ENCODE data around the gene ASB15.
"Not testable (repeated sequence)": the region's sequence is repeated elsewhere in the genome, so short reads cannot be mapped to it uniquely, and the experiment has no call there.

Gene ASB15

GRCh38 chr7:123599766-123600165 is 1.9 kb upstream of the ASB15 start:
- DNase-seq: no peak

- DNase-seq: no peak
These were observed 745 bp upstream of the ASB15 start for GRCh38 chr7:123600876-123601275.

GRCh38 chr7:123602648-123603047 is 1.0 kb downstream of the ASB15 start:
- DNase-seq: no peak

- no peak for DNase-seq
These were observed 3.1 kb downstream of the ASB15 start for GRCh38 chr7:123604739-123605138.

- DNase-seq: no peak
These were observed 5.9 kb downstream of the ASB15 start for GRCh38 chr7:123607423-123607975.

GRCh38 chr7:123608991-123609882 is 7.6 kb downstream of the ASB15 start:
- no peak for DNase-seq

- no peak for DNase-seq
These were observed 8.2 kb downstream of the ASB15 start for GRCh38 chr7:123609883-123610239.

GRCh38 chr7:123612024-123612423 is 10.4 kb downstream of the ASB15 start:
- no peak for DNase-seq

- no peak for DNase-seq
These were observed 13.7 kb downstream of the ASB15 start for GRCh38 chr7:123615344-123615743.

GRCh38 chr7:123616223-123616622 is 14.6 kb downstream of the ASB15 start:
- DNase-seq: no peak

- DNase-seq: no peak
These were observed 20.1 kb downstream of the ASB15 start for GRCh38 chr7:123621707-123622106.

- no peak for DNase-seq
These were observed 21.2 kb downstream of the ASB15 start for GRCh38 chr7:123622660-123623386.

GRCh38 chr7:123624527-123625183 is 23.0 kb downstream of the ASB15 start:
- peak; percentile 44 for DNase-seq

- DNase-seq: no peak
These were observed 23.6 kb downstream of the ASB15 start for GRCh38 chr7:123625254-123625653.

- no peak for DNase-seq
These were observed 26.2 kb downstream of the ASB15 start for GRCh38 chr7:123627851-123628250.

GRCh38 chr7:123628829-123629228 is 27.2 kb downstream of the ASB15 start:
- no peak for DNase-seq

GRCh38 chr7:123629281-123629680 is 27.7 kb downstream of the ASB15 start:
- DNase-seq: no peak

GRCh38 chr7:123632808-123633207 is 31.2 kb downstream of the ASB15 start:
- no peak for DNase-seq

GRCh38 chr7:123633553-123633952 is 31.9 kb downstream of the ASB15 start:
- DNase-seq: no peak

- not testable (repeated sequence) for DNase-seq
These were observed 32.5 kb downstream of the ASB15 start for GRCh38 chr7:123634011-123634573.

- no peak for DNase-seq
These were observed 34.1 kb downstream of the ASB15 start for GRCh38 chr7:123635551-123636359.

GRCh38 chr7:123637203-123637602 is 35.6 kb downstream of the ASB15 start:
- DNase-seq: no peak
